NB4 (cell line): ENCODE data around the gene C2CD4D.

Experiments
- MAX ChIP-seq: IDR thresholded peaks from 2 replicates; pipeline ENCODE4 v1.6.1; 2011; ENCODE audit warnings: low read depth, low read length
- MYC ChIP-seq: IDR thresholded peaks from 2 replicates; pipeline ENCODE4 v1.6.1; 2011; ENCODE audit warnings: low read depth, low read length
- POLR2A ChIP-seq: IDR thresholded peaks from 2 replicates; pipeline ENCODE4 v1.6.1; 2011; ENCODE audit warnings: mild to moderate bottlenecking; ENCODE audit not compliant: insufficient read length; ENCODE audit errors: extremely low read depth
- TF ChIP-seq, protein P1 (sequence below): IDR thresholded peaks from one replicate; pipeline ENCODE4 v1.5.1; 2012; ENCODE audit warnings: low read depth, low read length

DNA sequence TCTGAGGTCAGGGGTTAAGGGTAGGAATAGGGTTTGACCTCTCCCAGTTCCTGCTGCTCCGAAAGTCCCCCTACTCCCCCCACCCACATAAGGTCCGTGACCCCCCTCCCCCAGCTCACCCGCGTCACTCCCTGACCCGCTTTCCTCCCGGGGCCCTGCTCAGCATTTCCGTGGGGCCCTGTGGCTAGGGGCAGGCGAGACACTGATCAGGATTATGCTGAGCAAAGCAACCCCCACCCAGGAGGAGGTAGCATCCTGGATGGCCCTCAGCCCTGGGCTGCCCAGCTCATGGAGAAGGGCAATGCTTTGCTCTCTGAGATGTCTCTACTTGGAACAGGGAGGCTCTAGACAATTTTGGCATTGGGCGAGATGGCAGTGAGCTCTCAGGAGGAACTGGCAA lies 11.8 kb downstream of the C2CD4D start:
- TF ChIP-seq, protein P1, sequence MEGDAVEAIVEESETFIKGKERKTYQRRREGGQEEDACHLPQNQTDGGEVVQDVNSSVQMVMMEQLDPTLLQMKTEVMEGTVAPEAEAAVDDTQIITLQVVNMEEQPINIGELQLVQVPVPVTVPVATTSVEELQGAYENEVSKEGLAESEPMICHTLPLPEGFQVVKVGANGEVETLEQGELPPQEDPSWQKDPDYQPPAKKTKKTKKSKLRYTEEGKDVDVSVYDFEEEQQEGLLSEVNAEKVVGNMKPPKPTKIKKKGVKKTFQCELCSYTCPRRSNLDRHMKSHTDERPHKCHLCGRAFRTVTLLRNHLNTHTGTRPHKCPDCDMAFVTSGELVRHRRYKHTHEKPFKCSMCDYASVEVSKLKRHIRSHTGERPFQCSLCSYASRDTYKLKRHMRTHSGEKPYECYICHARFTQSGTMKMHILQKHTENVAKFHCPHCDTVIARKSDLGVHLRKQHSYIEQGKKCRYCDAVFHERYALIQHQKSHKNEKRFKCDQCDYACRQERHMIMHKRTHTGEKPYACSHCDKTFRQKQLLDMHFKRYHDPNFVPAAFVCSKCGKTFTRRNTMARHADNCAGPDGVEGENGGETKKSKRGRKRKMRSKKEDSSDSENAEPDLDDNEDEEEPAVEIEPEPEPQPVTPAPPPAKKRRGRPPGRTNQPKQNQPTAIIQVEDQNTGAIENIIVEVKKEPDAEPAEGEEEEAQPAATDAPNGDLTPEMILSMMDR: no peak
- TF ChIP-seq POLR2A (no peak), MAX (no peak), MYC (no peak)
